PC-9 (cell line): Measurements from ENCODE around the gene HPGDS. TPM values are rescaled to one million over a fixed set of nuclear protein-coding genes. Genes with fewer than 3 reads are reported as not detected.

Experiments
- BruUV-seq: library from RNA; stranded (reverse); fragments of 400-500 nt; replicated peaks from 2 replicates; lab custom pipeline; 2021; lab: Mats Ljungman, UMichigan
- CTCF ChIA-PET: fragments of 300-600 bp; sonication (Branson Sonifier 250); formaldehyde crosslinking; loops from one replicate; lab custom pipeline; 2022; ENCODE audit warnings: antibody characterized with exemption; lab: Charles Lee
- POLR2A ChIA-PET: fragments of 300-600 bp; sonication (Branson Sonifier 250); formaldehyde crosslinking; loops from one replicate; lab custom pipeline; 2022; ENCODE audit warnings: antibody characterized with exemption; ENCODE audit not compliant: unreplicated experiment; lab: Charles Lee
- DNase-seq, 2 experiments: peaks; one replicate each; pipeline versions ENCODE4 v3.0.0 to v3.0.0-alpha.2; 2015 to 2022; ENCODE audit warnings: mixed read lengths in 1 of 2
- H2AFZ ChIP-seq: fragments of 200-600 bp; sonication (generic); 2 replicates; pipeline ENCODE4 v1.8.1; 2017; ENCODE audit warnings: antibody characterized with exemption
- H3F3A ChIP-seq: fragments of 200-600 bp; sonication (generic); 2 replicates; pipeline ENCODE4 v1.8.1; 2017; ENCODE audit warnings: antibody characterized with exemption, mild to moderate bottlenecking, low read depth; ENCODE audit not compliant: insufficient read depth
- H3K27ac ChIP-seq: fragments of 200-600 bp; sonication (generic); 2 replicates; pipeline ENCODE4 v1.6.1; 2016; ENCODE audit warnings: mixed run types
- H3K27me3 ChIP-seq: fragments of 200-600 bp; sonication (generic); 2 replicates; pipeline ENCODE4 v1.6.1; 2016; ENCODE audit warnings: low read depth, mixed run types; ENCODE audit not compliant: insufficient read depth
- H3K36me3 ChIP-seq: fragments of 200-600 bp; sonication (generic); 2 replicates; pipeline ENCODE4 v1.6.1; 2016; ENCODE audit warnings: low read depth, mixed run types
- H3K4me1 ChIP-seq: fragments of 200-600 bp; sonication (generic); replicated peaks from 2 replicates; pipeline ENCODE4 v1.6.1; 2016; ENCODE audit warnings: mixed run types; ENCODE audit not compliant: insufficient read depth
- H3K4me2 ChIP-seq: fragments of 200-600 bp; sonication (generic); 2 replicates; pipeline ENCODE4 v1.6.1; 2017; ENCODE audit warnings: mixed run types
- H3K4me3 ChIP-seq: fragments of 200-600 bp; sonication (generic); 2 replicates; pipeline ENCODE4 v1.6.1; 2016; ENCODE audit warnings: mixed run types
- H3K79me2 ChIP-seq: fragments of 200-600 bp; sonication (generic); 2 replicates; pipeline ENCODE4 v1.6.1; 2017; ENCODE audit warnings: low read depth, mixed run types
- H3K9me2 ChIP-seq: fragments of 200-600 bp; sonication (generic); 2 replicates; pipeline ENCODE4 v1.8.1; 2017; ENCODE audit warnings: mild to moderate bottlenecking; ENCODE audit not compliant: insufficient read depth
- H3K9me3 ChIP-seq: fragments of 200-600 bp; sonication (generic); 2 replicates; pipeline ENCODE4 v1.8.1; 2016; ENCODE audit warnings: low read depth; ENCODE audit not compliant: insufficient read depth
- H4K20me1 ChIP-seq: fragments of 200-600 bp; sonication (generic); 2 replicates; pipeline ENCODE4 v1.8.1; 2017; ENCODE audit not compliant: insufficient read depth
- CTCF ChIP-seq: fragments of 200-600 bp; sonication (generic); conservative IDR thresholded peaks from 2 replicates; pipeline ENCODE4 v1.6.1; 2017; ENCODE audit warnings: mixed run types, antibody characterized with exemption, mild to moderate bottlenecking, moderate library complexity
- EZH2 ChIP-seq: fragments of 200-600 bp; sonication (generic); IDR thresholded peaks from 2 replicates; pipeline ENCODE4 v1.8.0; 2017; ENCODE audit warnings: antibody characterized with exemption, low read depth
- intact Hi-C: fragments of 100-400 bp; cut with micrococcal nuclease; formaldehyde crosslinking; loops from one replicate; pipeline ENCODE4 v1.10.0; 2022; ENCODE audit not compliant: unreplicated experiment
- total RNA-seq: library from RNA; stranded (reverse); gene quantifications from 2 replicates; pipeline ENCODE4 v1.2.3, GENCODE V29; 2021

HPGDS gene
- total RNA-seq, 1 experiment from 2014 or later, result not detected

DNA sequence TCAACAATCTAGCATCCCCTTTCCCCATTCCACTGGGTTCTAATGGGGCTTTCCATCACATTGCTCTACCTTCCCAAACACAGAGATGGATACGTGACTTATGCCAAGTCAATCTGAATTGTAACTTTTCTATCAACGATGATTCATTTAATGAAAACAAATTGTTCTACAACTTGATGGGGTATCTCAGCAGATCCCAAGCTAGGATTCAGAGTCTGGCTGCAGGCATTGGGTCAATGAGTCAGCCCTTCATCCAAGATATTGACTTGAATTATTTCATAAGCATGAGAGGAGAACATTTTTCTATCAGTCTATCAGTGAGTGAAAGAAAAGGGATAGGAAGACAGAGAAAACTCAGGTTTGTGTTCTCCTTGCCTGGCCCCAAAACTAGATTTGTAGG, 15.0 kb upstream of the HPGDS start:
- Histone ChIP-seq H3K4me3 (no peak overlapping the region), H3K4me1 (no peaks in the 10 kb centered on the region), H3K27ac (no peak overlapping the region), H3K9me3 (no peaks in the 10 kb centered on the region), H3K9me2 (no peaks in the 10 kb centered on the region), H3K36me3 (no peaks in the 10 kb centered on the region), H4K20me1 (no peaks in the 10 kb centered on the region), H2AFZ (no peak overlapping the region), H3F3A (no peaks in the 10 kb centered on the region), H3K79me2 (no peaks in the 10 kb centered on the region), H3K27me3 (no peaks in the 10 kb centered on the region), H3K4me2 (no peak overlapping the region)
- TF ChIP-seq CTCF (no peak), EZH2 (no peak)
- no peak for DNase-seq
- BruUV-seq, result no TSS peak
- intact Hi-C loops, result no loop called here
- POLR2A ChIA-PET, result no interaction called here
- CTCF ChIA-PET, result interaction anchor here (0.8 kb wide), 1 partner anchor 196 kb away, joined by 4 read pairs; no protein-coding TSS in a partner anchor

DNA sequence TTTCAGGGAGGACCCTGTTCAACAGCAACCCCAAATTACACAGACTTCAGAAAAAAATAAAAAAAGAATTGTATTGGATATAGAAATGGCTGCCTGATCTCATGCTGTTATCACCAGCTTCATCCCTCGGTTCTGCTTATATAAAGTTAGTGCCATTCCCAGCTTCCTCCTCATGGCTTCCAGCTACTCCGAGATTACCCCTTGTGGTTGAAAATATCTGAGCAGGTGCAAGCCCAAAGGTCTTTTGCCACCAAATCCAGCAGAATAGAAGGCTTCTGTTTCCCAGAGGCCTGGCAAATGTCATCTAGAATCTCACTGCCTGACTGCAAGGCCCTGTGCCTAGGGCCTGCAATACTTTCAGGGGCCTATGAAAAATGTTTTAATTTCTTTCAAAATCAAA, 13.8 kb upstream of the HPGDS start:
- BruUV-seq, result no TSS peak
- Histone ChIP-seq H3K27ac (no peak overlapping the region), H3K9me2 (no peaks in the 10 kb centered on the region), H3K9me3 (no peaks in the 10 kb centered on the region), H3K4me2 (no peak overlapping the region), H3K36me3 (no peaks in the 10 kb centered on the region), H3K4me1 (no peaks in the 10 kb centered on the region), H4K20me1 (no peaks in the 10 kb centered on the region), H2AFZ (no peak overlapping the region), H3K27me3 (no peaks in the 10 kb centered on the region), H3F3A (no peaks in the 10 kb centered on the region), H3K4me3 (no peak overlapping the region), H3K79me2 (no peaks in the 10 kb centered on the region)
- CTCF ChIA-PET, result no interaction called here
- DNase-seq, result no peak
- no peak for TF ChIP-seq EZH2
- intact Hi-C loops, result no loop called here
- POLR2A ChIA-PET, result no interaction called here

- no peaks in the 10 kb centered on the region for H3K4me1 ChIP-seq
- POLR2A ChIA-PET, result no interaction called here
- no peaks in the 10 kb centered on the region for H3K79me2 ChIP-seq
- intact Hi-C loops, result no loop called here
- TF ChIP-seq EZH2 (no peak), CTCF (no peak)
- no peaks in the 10 kb centered on the region for H3K9me2 ChIP-seq
- no peaks in the 10 kb centered on the region for H3F3A ChIP-seq
- CTCF ChIA-PET, result no interaction called here
- no peak for DNase-seq
- no peaks in the 10 kb centered on the region for H3K9me3 ChIP-seq
- no peak overlapping the region for H3K4me2 ChIP-seq
- no peaks in the 10 kb centered on the region for H3K36me3 ChIP-seq
- no peak overlapping the region for H3K4me3 ChIP-seq
- no peak overlapping the region for H3K27ac ChIP-seq
- no peak overlapping the region for H2AFZ ChIP-seq
- H4K20me1 ChIP-seq, result no peaks in the 10 kb centered on the region
- no TSS peak for BruUV-seq
- no peaks in the 10 kb centered on the region for H3K27me3 ChIP-seq
Observed at GRCh38 chr4:94354474-94354896, 11.8 kb upstream of the HPGDS start.

DNA sequence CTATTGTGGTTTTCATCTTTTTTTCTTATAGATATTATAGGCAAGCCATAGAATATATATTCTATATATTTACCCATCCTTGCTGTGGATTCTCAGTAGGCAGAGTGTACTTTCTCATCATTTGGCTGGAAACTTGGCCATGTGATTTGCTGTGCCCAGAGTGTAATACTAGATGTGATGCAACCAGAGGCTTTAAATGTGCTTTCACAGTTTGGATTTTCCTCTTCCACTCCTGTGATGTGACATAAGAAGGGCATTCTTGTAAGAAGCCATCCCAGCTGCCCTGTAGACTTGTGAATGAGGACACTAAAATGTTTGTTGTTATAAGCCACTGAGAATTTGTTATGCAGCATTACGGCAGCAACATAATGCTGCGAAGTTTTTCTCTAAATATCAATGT, 10.4 kb upstream of the HPGDS start:
- intact Hi-C loops, result no loop called here
- Histone ChIP-seq H3K4me1 (no peaks in the 10 kb centered on the region), H3K27me3 (no peaks in the 10 kb centered on the region), H3K79me2 (no peaks in the 10 kb centered on the region), H3K9me2 (no peaks in the 10 kb centered on the region), H3K4me3 (no peak overlapping the region), H3K36me3 (no peaks in the 10 kb centered on the region), H3K27ac (no peak overlapping the region), H3K4me2 (no peak overlapping the region), H2AFZ (no peak overlapping the region), H3F3A (no peaks in the 10 kb centered on the region), H4K20me1 (no peaks in the 10 kb centered on the region), H3K9me3 (no peaks in the 10 kb centered on the region)
- ChIA-PET CTCF (no interaction called here), POLR2A (no interaction called here)
- no peak for TF ChIP-seq EZH2
- no peak for TF ChIP-seq CTCF
- DNase-seq, result no peak
- no TSS peak for BruUV-seq
